HG02610 (cell line): ENCODE measurements around the gene SLC9A9.
A peak's percentile ranks its signal among the peaks of the same experiment; 100 is the strongest.
"Not testable (repeated sequence)": the region's sequence is repeated elsewhere in the genome, so short reads cannot be mapped to it uniquely, and the experiment has no call there.

Experiments
- ATAC-seq: cut with Tn5 transposase; IDR thresholded peaks from one replicate; pipeline ENCODE4 v1.9.1; 2021; ENCODE audit warnings: mild to moderate bottlenecking, moderate library complexity; ENCODE audit not compliant: unreplicated experiment

SLC9A9 gene

DNA sequence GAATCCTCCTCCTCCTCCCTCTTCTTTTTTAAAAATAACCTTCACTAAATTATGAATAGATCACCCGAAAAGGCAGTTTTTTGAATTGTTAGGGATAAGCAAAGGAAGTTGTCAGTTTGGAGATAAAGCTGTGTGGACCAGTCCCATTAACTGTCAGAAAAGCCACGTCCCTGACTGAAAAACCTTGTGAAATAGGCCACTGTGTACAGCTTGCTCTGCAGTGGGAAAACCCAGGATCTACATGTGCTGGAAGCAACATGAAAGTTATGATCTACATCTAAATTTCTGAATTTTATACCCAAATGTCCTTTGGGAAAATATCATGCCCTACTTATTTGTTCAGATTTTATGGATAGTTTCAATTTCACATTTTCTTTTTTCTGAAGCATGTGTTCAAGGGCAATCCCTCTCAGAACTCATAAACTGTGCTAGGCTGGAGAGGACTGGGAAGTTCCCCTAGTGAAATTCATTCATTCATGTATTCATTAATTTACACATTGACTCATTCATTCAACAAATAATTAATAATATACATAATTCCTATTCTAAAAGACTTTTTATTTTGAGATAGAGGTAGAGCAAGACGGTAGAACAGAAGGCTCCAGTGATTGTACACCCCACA lies 149.5 kb downstream of the SLC9A9 start:
- ATAC-seq, result no peak

DNA sequence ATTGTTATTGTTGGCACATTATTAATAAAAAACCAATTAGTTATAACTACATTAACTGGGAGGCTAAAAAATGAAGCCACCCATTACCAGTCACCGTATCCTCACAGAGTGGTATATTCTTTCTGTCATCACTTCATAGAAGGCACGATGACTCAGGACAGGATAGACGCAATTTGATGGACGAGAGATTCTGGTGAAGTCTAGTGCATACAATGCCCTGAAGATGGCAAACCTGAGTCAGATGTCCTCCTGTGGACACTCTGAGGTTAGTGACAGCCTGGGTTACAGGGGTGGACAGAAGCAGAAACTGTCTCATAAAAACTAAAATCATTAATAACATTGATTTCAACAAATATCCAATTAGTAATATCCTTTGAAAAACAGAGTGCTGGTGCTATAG lies 150.3 kb downstream of the SLC9A9 start:
- ATAC-seq, result no peak

DNA sequence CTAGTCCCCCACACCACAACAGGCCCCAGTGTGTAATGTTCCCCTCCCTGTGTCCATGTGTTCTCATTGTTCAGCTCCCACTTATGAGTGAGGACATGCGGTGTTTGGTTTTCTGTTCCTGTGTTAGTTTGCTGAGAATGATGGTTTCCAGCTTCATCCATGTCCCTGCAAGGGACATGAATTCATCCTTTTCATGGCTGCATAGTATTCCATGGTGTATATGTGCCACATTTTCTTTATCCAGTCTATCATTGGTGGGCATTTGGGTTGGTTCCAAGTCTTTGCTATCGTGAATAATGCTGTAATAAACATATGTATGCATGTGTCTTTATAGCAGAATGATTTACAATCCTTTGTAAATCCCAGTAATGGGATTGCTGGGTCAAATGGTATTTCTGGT lies 152.9 kb downstream of the SLC9A9 start:
- ATAC-seq, result not testable (repeated sequence)

DNA sequence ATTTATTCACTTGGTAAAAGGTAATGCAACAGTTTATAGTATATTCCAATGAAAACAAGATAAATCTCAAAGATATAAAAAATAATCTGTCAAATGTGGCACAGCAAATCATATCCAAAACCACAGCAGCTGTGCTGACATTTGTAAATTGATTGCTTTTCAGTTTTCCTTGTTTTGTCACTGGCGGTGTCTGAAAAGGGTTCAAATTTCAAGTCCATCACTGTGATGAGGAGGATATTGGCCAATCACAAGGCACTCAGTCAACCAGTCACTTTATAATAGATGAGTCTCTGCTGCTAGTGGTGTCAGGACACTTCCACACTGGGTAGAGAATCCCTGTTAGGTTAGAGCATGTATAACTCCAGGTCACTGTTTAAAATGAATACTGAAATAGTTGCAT lies 154.8 kb downstream of the SLC9A9 start:
- no peak for ATAC-seq

DNA sequence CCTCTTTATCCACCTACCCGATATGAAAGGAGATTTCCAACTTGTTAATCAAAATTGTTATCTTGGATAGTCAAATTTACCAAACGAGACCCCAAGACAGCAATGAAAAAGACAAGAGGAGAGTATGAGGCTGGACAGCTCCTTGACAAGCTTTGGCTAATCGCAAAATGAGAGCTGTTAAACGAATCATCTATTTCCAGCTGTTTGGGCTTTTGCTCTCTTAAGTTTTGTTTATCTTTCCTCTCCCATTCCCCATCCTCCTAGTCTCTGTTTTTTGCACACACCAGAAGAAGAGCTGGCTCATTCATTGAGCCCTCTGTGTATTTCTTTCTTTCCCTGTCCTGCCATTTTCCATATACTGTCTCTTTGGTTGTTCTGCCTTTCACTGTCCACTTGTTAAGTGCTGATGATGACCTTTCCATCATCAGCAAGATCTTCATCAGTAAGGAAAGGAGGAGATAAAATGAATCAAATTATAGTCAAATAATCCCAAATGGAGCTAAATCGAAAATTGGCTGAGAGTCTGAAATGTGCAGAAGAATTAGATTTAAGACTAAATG lies 161.6 kb downstream of the SLC9A9 start:
- no peak for ATAC-seq

DNA sequence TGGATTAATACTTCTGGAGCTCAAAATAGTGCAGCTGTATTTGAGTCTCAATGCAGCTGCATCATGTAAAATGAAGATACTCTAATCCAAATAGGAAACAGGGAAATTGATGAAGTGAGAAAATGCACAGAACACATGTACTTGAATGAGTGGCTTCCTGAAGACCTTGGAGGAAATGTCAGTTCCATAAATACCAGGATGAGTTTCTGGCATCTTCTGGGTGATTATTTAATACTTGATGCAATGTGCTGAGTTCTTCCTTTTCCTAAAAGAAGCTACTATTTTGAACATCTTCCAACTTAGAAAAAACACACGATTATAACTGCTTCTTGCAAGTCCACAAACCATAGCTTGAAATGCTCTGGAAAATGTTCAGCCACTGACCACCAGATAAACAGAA lies 162.8 kb downstream of the SLC9A9 start:
- no peak for ATAC-seq

DNA sequence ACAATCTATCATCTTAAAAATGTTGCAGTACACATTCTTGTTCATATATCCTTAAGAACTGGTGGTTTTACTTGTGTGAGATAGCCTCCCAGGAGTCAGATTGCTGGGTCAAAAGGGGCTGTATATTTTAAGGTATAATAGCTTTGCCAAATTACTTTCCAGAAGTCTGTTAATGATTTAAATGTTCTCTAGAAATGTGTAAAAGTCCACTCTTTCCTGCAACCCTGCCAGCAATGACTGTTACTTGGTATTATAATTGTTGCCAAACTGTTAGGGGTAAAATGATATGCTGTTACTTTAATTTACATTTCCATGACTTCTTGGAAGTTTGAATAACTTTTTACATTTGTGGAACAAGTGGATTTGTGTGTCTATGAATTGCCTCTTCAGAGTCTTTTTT lies 170.8 kb downstream of the SLC9A9 start:
- ATAC-seq, result no peak

DNA sequence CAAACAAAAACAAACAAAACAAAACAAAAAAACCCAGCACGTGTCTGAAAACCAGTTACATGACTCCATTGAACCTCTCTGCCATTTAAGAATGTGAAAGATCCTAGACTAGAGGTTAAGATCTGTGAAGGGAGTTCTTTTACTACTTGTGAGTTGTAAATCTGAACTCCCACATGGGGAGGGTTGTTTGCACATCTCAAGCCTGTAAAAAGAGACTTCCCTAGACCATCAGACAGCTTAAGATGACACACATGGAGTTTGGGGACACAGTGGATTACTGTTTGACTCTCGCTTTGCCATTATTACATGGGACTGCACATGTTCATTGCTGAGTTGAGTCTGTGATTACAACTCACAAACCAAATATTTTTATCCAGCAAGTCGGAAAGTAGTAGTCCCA lies 171.5 kb downstream of the SLC9A9 start:
- no peak for ATAC-seq

DNA sequence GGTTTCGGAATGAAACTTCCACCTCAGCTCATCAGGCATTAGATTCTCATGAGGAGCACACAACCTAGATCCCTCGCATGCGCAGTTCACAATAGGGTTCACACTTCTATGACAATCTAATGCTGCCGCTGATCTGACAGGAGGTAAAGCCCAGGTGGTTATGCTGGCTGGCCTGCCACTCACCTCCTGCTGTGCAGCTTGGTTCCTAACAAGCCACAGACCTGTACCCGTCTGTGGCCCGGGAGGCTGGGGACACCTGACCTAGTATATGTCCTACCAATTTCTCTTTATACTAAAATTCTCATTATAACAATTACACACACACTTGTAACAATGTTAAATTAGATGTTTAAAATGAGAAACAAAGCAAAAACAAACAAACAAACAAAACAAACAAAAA lies 172.2 kb downstream of the SLC9A9 start:
- ATAC-seq, result no peak

DNA sequence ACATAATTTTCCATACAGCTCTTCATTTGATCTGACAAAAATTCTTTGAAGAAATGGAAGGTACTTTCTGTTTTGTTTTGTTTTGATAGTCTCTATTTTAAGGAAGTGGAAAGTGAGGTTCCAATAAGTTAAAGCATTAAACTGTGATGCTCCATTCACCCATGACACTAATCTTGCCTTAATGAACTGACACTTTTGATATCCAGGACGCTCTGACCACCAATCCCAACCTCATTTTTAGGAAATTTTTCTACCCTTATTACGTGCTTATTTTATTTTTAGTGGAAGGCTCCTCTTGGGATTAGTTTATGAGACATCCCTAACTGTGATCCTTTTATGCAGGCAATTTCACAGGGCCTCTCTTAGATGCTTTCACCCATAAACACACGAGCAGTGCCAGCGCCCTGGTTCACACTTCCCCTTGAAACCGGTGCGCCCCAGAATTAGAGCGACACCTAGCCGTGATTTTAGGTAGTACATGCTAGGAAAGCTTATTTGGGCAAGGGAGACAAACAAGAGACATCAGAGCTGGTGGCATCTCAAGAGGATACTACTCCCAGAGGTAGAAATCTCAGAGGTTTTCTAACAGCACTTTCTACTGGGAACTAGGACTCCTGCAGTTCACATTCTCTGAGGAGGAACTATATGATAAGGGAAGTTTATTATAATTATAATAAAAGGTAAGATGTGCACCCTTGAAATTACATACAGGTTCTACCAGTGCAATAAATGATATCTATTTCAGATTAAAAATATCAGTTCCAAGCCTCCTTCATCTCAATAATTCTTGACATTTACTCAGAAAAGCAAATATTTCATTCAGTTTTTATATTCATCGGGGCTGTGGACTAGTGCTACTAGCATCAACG lies 173.9 kb downstream of the SLC9A9 start:
- peak; percentile 64 for ATAC-seq

DNA sequence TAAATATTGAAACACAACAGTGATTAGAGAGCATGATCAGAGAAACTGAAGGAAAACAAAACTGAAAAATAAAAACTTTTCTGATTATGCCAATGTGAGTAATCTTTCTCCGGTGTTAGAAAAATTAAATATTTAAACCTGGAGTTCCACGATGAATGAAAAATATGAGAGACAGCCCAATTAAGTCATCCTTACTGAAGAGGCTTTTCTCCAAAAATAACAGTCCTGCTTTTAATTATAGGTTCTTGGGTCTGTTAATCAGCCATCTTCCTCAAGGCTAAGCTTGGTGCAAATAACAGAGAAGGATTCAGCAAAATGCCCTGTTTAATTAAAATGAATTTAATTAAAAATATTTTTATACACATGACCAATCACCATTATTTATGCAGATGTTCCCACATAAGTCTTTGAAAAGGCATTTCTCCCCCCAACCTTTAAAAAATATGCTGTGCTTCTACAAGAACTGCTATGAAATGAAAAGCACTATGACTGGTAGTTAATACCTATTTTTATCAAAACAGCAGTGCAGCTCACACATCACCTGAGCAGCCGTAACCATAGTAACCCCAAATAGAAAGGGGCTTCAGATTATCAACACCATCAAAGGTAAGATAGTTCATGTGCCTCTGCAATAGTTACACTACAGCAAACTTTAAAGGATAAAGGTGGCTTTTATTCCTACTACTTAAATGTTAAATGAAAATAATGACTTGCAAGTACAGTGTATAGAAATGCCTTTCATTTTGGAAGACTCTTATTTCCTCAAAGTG lies 175.7 kb downstream of the SLC9A9 start:
- no peak for ATAC-seq

DNA sequence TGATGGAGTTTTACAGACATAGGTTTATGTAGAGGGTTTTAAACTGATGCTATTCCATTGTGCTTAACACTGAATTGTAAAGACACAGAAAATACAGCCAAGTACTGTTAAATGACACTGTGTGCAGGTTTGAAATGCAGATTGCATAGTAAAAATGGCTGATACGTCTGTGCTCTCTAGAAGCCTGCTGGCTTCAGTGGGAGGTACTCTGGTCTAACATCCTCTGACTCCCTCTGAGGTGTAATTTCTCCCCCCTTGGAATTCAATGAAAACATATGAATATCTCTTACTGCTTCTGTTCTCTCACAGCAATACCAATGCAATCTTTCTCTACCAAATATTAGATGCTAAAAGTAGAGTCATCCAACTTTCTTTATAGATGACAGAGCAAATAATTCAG lies 176.6 kb downstream of the SLC9A9 start:
- no peak for ATAC-seq

DNA sequence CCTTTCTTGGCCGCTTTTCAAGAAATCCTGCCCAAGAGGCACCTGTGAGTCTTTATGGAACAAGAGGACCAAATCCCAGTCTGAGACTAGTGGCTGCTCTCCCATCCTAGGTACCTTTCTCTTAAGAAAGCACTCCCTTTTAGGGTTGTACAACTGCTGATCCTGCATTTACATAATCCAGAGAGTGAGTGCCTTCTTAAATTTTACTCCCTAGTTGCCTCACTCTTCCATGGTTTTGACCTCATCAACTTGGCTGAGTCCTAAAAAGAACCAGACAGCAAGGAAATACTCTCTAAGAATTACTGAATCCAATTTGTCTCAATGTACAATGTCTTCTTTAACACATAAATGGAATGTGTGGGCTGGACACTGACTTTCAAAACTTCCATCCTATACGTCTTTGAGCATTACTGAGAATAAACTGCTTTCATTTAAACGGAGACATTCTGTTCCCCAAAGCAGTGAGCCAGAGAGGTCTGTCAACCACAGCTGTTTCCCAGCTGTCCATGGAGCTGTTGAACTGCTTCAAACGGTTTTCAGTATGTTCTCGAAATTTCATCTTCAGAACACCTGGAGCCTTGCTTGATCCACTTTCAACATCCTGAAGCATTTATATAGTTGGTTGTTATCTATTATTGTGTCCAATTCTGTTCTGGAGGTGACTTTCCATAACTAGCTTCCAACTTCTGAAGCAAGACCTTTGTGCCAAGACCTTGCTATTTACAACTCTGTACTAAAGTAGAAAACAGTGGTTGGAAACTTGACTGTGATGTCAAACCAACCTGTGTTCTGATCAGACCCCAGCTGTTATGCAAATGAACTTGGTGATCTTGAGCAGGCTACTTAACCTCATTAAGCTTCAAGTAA lies 179.1 kb downstream of the SLC9A9 start:
- ATAC-seq, result peak; percentile 88

DNA sequence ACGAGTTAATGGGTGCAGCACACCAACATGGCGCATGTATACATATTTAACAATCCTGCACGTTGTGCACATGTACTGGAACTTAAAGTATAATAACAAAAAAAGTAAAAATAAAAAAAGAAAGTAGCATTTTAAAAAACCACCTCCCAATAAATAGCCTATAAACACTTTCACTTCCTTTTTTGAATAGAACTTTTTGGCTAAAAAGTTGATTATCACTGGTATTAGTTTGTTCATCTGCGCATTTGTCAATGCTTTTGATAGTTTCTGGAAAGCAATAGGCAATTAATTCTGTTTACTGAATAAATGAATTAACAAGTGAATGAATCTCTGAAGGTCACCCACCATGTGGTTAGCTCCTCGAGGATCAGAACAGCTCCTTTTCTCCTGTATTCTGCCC lies 179.9 kb downstream of the SLC9A9 start:
- no peak for ATAC-seq

DNA sequence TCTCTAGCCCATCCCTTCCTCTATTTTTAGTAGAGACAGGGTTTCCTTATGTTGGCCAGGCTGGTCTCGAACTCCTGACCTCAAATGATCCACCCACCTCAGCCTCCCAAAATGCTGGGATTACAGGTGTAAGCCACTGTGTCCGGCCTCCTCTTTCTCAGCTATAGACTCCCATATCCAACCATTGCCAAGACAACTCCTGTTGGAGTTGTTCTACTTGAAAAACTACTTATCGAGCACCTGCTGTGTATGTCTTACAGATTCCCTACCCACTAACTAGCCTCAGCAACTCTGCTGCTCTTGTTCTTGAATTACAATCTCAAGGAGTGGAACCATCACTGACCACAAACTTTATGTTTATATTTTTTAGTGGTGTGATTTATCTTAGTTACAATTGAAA lies 186.6 kb downstream of the SLC9A9 start:
- no peak for ATAC-seq

DNA sequence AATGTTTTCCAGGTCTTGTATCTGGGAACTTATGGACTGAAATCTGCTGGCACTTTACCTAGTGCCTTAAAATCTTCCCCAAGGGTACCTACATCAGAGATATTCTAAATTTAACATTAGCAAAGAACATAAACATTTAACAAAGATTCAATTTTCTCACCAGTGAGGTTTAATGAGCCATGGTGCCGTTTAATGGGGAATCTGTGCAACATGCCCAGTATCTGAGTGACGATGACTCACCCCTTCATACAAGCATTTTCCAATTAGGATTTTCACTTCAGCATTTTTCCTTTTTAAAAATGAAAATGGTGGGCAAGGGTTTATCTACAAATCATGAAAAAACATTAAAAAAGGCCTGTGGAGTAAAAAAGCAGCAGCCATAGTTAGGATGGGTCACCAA lies 189.4 kb downstream of the SLC9A9 start:
- ATAC-seq, result no peak

DNA sequence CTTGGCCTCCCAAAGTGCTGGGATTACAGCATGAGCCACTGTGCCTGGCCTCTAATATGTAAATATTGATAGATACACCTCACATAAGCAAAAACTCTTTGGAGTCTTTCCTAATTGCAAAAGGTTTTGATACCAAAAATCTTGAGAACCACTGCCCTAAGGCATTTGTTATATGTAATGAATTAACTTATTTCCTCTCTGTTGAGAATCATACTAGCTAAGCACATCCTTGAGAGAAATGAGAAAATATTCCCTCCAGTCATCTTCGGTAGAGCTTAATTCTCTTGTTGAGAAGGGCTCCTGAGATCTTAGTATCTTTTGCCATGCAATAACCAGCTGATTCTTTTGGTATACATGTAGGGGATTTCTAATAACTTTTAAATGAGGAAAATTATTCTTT lies 190.2 kb downstream of the SLC9A9 start:
- ATAC-seq, result no peak

DNA sequence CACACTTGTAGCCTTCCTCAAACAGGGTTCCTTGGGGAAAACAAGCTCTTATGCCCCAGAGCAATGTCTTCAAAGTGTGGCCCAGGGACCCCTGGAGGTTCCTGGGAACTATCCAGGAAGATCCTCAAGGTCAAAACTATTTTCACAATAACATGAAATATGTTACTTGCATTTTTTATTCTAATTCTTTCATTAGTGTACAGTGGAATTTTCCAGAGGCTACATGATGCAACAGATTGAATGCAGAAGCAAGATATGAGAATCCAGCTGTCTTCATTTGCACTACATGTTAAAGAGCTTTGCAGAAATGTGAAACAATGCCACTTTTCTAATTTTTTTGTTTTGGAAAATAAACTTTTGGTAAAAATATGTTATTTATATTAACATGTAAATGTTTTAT lies 190.9 kb downstream of the SLC9A9 start:
- no peak for ATAC-seq

DNA sequence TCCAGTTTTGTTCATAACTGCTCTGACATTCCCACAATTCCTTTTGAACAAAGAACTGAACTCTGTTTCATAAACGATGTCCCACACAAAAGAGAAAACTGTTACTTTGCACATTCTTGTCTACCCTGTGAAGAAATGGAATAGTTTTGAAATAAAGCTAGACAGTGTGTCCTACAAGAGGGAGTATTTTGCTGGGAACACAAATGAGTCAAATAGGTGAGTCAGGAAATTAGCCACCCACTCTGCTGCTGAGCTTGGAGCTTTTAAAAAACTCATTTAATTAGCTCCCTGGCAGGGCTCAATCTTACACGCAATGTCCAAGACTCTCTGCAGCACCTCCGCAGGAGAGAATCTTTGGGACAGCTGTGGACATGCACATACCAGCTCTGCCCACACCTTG lies 193.4 kb downstream of the SLC9A9 start:
- no peak for ATAC-seq

DNA sequence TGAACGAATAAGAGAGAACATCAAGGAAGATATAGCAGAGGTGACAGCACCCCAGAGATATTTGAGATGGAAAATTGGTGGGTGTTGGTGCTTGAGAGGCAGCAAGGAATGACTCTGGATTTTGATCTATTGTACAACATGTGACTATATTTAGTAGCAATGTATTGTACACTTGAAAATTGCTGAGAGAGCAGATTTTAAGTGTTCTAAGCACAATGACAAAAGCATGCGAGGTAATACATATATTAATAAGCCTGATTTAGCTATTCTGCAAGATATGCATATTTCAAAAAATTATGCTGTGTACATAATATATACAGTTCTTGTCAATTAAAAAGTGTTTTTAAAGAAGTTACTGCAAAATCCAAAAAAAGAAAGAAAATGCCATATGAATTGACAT lies 194.3 kb downstream of the SLC9A9 start:
- ATAC-seq, result no peak

DNA sequence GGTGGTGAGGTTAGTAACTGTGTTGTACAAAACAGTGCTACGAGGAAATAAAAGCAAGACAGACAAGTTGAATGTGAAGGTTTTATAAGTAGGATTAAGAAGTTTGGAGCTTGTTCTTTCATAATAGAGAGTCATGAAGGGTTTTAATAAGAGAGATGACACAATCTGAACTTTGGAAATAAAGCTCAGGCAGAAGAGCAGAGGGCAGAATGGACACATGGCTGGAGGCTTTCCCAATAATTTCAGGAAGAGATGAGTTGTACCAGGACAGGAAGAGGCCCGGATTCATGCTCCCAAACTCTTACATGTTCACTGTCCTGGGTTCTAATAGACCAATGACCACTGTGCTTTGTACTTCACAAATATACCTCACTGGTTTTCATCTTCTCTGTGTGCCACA lies 194.8 kb downstream of the SLC9A9 start:
- no peak for ATAC-seq
